Hematopoietic multipotent progenitor cell treated with erythropoietin and hydrocortisone succinate and interleukin-3 and kit ligand, for 8 days (in vitro differentiated cells): ENCODE results near the gene FOXD4.
A peak's percentile ranks its signal among the peaks of the same experiment; 100 is the strongest.
"Not testable (repeated sequence)": the region's sequence is repeated elsewhere in the genome, so short reads cannot be mapped to it uniquely, and the experiment has no call there.

Source experiments
- DNase-seq: peaks from one replicate; pipeline ENCODE4 v3.0.0-alpha.2; 2015

Gene FOXD4

DNA sequence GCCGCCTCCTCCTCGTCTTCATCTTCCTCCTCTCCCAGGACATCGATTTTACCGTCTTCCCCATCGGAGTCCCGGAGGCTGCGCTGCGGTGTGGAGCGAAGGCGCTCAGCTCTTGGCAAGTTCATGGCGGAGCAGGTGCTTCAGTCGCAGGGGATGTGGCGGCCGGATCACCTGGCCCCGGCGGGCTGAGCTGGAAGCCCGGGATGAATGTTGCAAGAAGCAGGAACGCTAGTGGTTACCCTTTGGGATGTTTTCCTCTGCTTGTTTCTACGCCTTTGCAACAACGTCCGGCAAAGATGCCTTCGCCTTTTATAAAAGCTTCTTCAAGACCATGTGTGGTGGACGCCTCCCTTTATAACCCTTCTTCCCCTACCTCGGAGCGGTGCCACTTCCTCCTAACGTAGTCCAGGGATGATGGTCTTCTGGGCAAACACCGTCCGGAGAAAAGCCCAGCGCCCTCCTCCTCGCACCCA, at the start of gene FOXD4:
Gene FOXD4 (minus strand): TSS at position 423 of the 473 bp plus-strand sequence. CDS start 298 bp downstream, at position 125.
- not testable (repeated sequence) for DNase-seq

DNA sequence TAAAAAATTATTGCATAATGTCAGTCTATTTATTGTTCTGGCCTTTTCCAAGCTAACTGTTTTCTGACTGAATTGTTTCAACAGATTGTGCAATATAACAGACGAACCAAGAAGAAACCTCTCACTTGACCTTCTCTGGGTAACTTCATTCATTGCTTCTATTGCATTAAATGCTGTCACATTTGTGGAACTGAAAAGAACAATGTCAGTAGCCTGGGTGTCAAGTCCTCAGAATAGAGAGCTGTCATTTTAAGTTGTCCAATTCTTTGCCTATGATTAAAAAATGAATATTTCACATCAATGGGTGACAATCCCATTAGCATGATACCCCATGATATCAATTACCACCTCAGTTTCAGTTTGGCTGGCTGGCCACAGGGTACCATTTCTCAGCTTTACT, 41.7 kb upstream of the FOXD4 start:
- DNase-seq: not testable (repeated sequence)

DNA sequence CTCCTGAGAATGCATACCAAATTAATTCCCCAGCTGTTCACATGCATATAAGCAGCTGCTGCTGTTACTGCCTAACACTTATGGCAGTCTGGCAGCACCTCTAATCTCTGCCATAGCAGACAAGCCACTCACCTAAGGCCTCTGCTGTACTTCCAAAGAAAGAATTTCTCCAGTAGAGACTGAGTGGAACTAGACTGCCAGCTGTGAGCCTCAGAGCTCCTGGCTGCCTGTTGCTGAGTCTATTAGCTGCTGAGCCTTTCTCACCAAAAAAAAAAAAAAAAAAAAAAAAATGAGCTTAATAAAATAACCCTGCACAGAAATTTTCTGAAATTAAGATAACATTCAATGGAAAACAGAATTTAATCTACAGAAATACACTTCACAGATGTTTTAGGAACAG, 33.0 kb upstream of the FOXD4 start:
- DNase-seq: not testable (repeated sequence)

GRCh38 chr9:139880-140279, 21.7 kb upstream of the FOXD4 start:
- not testable (repeated sequence) for DNase-seq

- DNase-seq: peak; percentile 1
These were observed 848 bp downstream of the FOXD4 start for GRCh38 chr9:117144-117994.

DNA sequence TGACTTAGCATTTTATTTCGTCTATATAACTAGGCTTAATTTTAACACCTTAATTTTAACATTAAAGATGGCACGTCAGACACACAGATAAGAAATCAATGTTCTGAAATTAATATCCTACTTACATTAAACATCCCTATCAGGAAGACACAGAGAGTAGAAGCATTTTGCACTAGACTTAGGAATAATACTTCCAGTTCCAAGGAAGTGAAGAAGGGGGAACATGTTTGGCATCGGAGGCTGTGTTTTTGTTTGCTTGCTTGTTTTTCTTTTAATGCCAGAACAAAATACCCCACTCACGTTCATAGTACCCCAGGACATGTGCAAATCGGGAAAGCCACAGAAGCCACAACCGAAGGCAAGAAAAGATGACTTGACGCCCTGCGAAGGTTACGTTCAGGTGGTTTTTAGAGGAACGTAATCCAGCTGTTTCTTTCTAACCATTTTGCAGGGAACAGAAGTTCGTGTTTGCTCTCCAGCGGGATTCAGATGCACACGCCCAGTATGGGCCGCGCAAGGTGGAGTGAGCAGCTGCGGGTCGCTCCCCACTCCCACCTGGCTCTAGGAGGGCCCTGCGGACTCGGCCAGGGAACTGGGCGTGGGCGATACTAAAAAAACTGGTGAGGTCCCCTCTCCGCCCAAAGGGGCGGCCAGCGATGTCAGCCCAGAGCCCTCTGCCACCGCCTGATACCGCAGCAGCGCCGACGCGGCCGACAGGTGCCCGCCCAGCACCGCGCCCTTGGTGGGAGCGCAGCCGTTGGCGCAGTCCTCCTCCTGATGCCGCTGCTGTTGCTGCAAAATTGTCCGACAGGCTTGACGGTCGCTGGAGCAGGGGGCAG, 1.8 kb downstream of the FOXD4 start:
- DNase-seq: peak; percentile 56

GRCh38 chr9:115118-115451, 3.1 kb downstream of the FOXD4 start:
- not testable (repeated sequence) for DNase-seq

DNA sequence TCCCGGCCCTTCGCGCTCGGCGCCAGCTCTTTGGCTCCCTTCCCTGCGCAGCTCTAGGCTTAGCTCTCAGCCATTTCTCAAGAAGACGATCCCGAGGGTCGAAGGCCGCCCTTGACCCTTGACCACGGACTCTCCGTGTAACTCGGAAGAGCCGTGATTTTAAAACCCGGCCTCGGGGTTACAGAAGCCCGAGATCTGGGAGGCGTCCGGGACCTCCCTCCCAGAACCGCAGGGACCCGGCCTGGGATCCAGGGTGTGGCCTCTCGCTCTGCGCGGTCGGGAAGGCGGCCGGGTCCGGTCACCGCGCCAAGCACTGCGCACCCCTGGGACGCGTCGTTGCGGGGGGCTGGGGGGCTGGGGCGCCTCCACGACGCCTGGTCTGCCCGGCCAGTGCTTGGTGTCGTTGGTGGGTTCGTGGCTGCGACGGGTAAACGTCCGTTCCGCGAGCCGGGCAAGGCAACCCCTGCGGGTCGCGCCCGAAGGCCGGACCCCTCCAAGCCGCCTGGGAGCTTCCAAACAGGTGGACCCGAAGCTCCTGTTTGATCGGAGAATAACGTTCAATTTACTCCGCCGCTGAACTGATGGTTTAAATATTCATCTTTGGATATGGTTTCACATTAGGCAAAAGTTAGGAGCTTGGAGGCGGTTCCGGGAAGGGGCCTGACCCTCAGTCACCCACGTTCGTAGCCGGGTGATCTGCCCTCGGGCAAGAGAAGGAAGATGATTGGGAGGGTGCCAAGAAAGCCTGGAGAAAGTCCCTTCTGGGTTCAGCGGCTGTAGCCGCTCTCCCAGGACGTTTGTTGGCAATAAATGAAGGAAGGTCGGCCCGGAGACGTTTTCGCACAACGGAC, 3.7 kb downstream of the FOXD4 start:
- DNase-seq: peak; percentile 15

GRCh38 chr9:113468-114266, 4.5 kb downstream of the FOXD4 start:
- DNase-seq: peak; percentile 3

DNA sequence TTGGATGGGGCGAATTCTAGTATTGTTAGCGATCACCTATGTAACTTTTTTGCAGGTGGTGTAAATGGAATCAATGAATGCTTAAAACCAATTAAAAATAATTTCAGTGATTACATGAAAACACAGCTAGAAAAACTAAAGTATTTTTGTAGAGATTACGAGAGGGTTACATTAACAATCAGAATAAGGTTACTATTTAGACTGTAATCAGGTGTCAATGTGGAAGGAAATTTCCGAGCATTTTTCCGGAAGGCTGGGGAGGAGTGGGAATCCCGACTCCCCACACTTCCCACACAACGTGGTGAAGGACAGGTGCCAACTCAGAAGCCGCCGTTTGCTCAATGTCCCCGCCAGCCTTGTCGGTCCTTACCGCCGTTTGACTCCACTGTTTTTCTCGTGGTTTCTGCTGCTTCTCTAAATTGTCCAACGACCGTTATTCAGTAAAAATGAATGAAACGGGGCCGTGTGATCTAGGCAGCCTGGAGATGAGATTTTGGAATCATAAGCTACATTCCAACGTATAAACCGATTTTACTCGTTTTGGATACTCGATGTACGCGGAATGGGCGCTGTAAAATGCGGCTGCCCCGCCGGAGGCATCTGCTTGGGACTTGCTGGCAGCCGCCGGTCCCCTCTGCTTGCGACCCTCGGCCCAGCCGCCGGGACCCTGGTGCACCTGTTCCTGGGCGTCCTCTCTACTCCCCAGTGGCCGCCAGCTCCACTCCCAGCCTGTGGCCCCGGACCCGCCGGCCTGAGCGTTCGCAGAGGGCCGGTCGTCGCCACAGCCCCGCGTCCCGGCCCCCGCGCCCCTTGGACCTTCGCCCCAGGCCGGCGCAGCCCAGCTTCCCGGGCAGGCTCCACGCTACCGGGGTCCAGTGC, 5.4 kb downstream of the FOXD4 start:
- DNase-seq: peak; percentile 27

GRCh38 chr9:110672-111071, 7.5 kb downstream of the FOXD4 start:
- peak; percentile 1 for DNase-seq

DNA sequence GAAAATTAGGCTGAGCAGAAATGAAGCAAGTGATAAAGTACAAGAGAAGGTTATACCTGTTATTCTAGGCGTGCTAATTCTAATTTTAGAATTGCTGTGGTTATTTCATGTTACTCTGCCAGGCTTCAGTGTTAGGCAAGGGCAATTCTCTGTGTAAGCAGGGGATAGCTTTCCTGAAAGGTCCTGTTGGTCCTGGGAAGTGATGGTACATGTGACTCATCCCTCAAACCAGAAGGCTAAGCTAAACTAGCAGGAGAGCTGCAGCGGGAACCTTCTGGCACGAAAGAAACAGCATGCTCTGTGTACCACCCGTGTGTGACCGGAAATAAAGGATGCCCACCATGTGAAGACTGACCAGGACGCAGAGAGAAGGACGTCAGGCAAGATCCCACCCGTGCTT, 8.7 kb downstream of the FOXD4 start:
- not testable (repeated sequence) for DNase-seq

GRCh38 chr9:108742-109495, 9.3 kb downstream of the FOXD4 start:
- DNase-seq: not testable (repeated sequence)

GRCh38 chr9:105991-106390, 12.2 kb downstream of the FOXD4 start:
- peak; percentile 0 for DNase-seq

GRCh38 chr9:100430-100829, 17.8 kb downstream of the FOXD4 start:
- DNase-seq: not testable (repeated sequence)

DNA sequence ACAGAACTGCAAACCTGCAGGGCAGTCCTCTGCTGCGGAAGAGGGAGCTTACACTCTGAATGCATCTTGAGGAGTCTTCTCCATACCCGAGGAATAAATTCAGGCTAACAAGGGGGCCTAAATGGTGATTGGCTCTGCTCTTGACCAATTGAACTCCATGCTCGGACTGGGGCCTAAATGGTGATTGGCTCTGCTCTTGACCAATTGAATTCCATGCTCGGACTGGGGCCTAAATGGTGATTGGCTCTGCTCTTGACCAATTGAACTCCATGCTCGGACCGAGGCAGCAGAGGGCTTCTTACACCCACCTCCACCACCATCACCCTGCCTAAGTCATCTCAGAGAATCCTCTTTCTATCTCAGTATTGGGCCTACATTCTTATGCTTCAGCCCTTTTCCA, 18.4 kb downstream of the FOXD4 start:
- not testable (repeated sequence) for DNase-seq

GRCh38 chr9:98775-99174, 19.4 kb downstream of the FOXD4 start:
- not testable (repeated sequence) for DNase-seq

DNA sequence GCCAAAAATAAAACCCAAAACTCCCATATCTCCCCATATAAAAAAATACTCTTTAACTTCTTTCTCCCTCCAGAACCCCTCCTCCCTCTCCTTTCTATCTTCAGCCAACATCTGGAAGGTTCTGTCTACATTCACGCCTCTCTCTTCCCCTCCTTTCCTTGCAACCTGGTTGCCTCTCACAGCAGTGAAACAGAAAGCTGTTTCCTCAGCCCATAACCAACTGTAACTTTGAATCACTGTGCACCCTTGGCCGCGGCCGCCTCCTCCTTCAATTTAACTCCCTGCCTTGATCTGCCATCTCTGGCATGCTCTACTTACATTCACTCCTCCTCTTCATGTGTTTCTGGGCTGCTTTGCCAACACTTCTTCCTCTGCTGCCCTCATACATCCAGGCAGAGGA, 23.2 kb downstream of the FOXD4 start:
- DNase-seq: peak; percentile 52

GRCh38 chr9:94323-94722, 23.9 kb downstream of the FOXD4 start:
- peak; percentile 20 for DNase-seq

GRCh38 chr9:93909-94308, 24.3 kb downstream of the FOXD4 start:
- DNase-seq: not testable (repeated sequence)
